ENCODE measurements around the gene RPL7A. TPM values are rescaled to one million over a fixed set of nuclear protein-coding genes. Genes with fewer than 3 reads are reported as not detected.

RPL7A gene
- total and polyA plus RNA-seq, 5 donors from 2014 or later: 747 to 1,813 (median 1,059) TPM

- DNase-seq (no peak), ATAC-seq (ENCODE audit: low read depth in 2 of 2) (no peak)
- no peak overlapping the region for H3K27ac Mint-ChIP-seq
- Histone ChIP-seq H3K27me3 (ENCODE audit: control insufficient read depth, insufficient read depth, low read length) (no peaks in the 10 kb centered on the region), H3K4me3 (ENCODE audit: low read depth, low read length) (no peak overlapping the region), H3K4me1 (ENCODE audit: control insufficient read depth, insufficient read depth, low read length, poor library complexity, severe bottlenecking) (peaks cover 30% of the 10 kb centered on the region), H3K27ac (ENCODE audit: insufficient read depth, low read length, poor library complexity, severe bottlenecking) (no peak overlapping the region), H3K36me3 (ENCODE audit: control insufficient read depth, insufficient read depth, low read length) (peaks cover 43% of the 10 kb centered on the region), H3K9me3 (ENCODE audit: control insufficient read depth in 2 of 2, low read length in 2 of 2) (no peaks in the 10 kb centered on the region)
- H3K4me3 Mint-ChIP-seq: peak overlapping the region in 2 of 4 donors; percentile 58 to 95
- H3K27me3 Mint-ChIP-seq: peaks cover 4% of the 10 kb centered on the region
- no peaks in the 10 kb centered on the region for H3K9me3 Mint-ChIP-seq
- peaks cover 32% of the 10 kb centered on the region for H3K36me3 Mint-ChIP-seq
- peaks cover 0 to 40% (median 23%) of the 10 kb centered on the region in 4 donors for H3K4me1 Mint-ChIP-seq
These were observed 3.5 kb downstream of the RPL7A start for GRCh38 chr9:133351526-133351907.

GRCh38 chr9:133351908-133352634 lies 4.1 kb downstream of the RPL7A start:
- Mint-ChIP-seq H3K4me1 (peaks cover 0 to 35% (median 18%) of the 10 kb centered on the region in 4 donors), H3K27me3 (peaks cover 4% of the 10 kb centered on the region), H3K9me3 (no peaks in the 10 kb centered on the region), H3K36me3 (peaks cover 32% of the 10 kb centered on the region), H3K4me3 (peak overlapping the region in 2 of 4 donors; percentile 47 to 95), H3K27ac (no peak overlapping the region)
- no peak overlapping the region for H3K4me3 ChIP-seq (ENCODE audit: low read depth, low read length)
- peaks cover 43% of the 10 kb centered on the region for H3K36me3 ChIP-seq (ENCODE audit: control insufficient read depth, insufficient read depth, low read length)
- no peaks in the 10 kb centered on the region for H3K27me3 ChIP-seq (ENCODE audit: control insufficient read depth, insufficient read depth, low read length)
- H3K27ac ChIP-seq (ENCODE audit: insufficient read depth, low read length, poor library complexity, severe bottlenecking): no peak overlapping the region
- peaks cover 30% of the 10 kb centered on the region for H3K4me1 ChIP-seq (ENCODE audit: control insufficient read depth, insufficient read depth, low read length, poor library complexity, severe bottlenecking)
- DNase-seq: peak in 1 of 3 donors; percentile 63
- ATAC-seq (ENCODE audit: low read depth in 2 of 2): no peak
- no peaks in the 10 kb centered on the region for H3K9me3 ChIP-seq (ENCODE audit: control insufficient read depth in 2 of 2, low read length in 2 of 2)

GRCh38 chr9:133352635-133353340 lies 4.8 kb downstream of the RPL7A start:
- peaks cover 4% of the 10 kb centered on the region for H3K27me3 Mint-ChIP-seq
- Histone ChIP-seq H3K4me3 (ENCODE audit: low read depth, low read length) (no peak overlapping the region), H3K27me3 (ENCODE audit: control insufficient read depth, insufficient read depth, low read length) (no peaks in the 10 kb centered on the region), H3K27ac (ENCODE audit: insufficient read depth, low read length, poor library complexity, severe bottlenecking) (no peak overlapping the region), H3K9me3 (ENCODE audit: control insufficient read depth in 2 of 2, low read length in 2 of 2) (no peaks in the 10 kb centered on the region), H3K4me1 (ENCODE audit: control insufficient read depth, insufficient read depth, low read length, poor library complexity, severe bottlenecking) (peaks cover 36% of the 10 kb centered on the region), H3K36me3 (ENCODE audit: control insufficient read depth, insufficient read depth, low read length) (peaks cover 43% of the 10 kb centered on the region)
- peak overlapping the region in 2 of 4 donors; percentile 27 to 95 for H3K4me3 Mint-ChIP-seq
- H3K36me3 Mint-ChIP-seq: peaks cover 32% of the 10 kb centered on the region
- no peaks in the 10 kb centered on the region for H3K9me3 Mint-ChIP-seq
- no peak for DNase-seq
- peak overlapping the region in 2 of 3 donors; percentile 72 to 82 for H3K27ac Mint-ChIP-seq
- H3K4me1 Mint-ChIP-seq: peaks cover 0 to 38% (median 19%) of the 10 kb centered on the region in 4 donors
- ATAC-seq (ENCODE audit: low read depth in 2 of 2): no peak

- peaks cover 0 to 39% (median 21%) of the 10 kb centered on the region in 4 donors for H3K4me1 Mint-ChIP-seq
- peaks cover 4% of the 10 kb centered on the region for H3K27me3 Mint-ChIP-seq
- H3K27ac Mint-ChIP-seq: peak overlapping the region in 1 of 3 donors; percentile 72
- H3K36me3 ChIP-seq (ENCODE audit: control insufficient read depth, insufficient read depth, low read length): peaks cover 43% of the 10 kb centered on the region
- ATAC-seq (ENCODE audit: low read depth in 2 of 2) (no peak), DNase-seq (no peak)
- H3K27me3 ChIP-seq (ENCODE audit: control insufficient read depth, insufficient read depth, low read length): no peaks in the 10 kb centered on the region
- H3K4me3 ChIP-seq (ENCODE audit: low read depth, low read length): no peak overlapping the region
- peaks cover 42% of the 10 kb centered on the region for H3K4me1 ChIP-seq (ENCODE audit: control insufficient read depth, insufficient read depth, low read length, poor library complexity, severe bottlenecking)
- H3K9me3 Mint-ChIP-seq: no peaks in the 10 kb centered on the region
- peak overlapping the region in 1 of 4 donors; percentile 95 for H3K4me3 Mint-ChIP-seq
- H3K36me3 Mint-ChIP-seq: peaks cover 32% of the 10 kb centered on the region
- no peak overlapping the region for H3K27ac ChIP-seq (ENCODE audit: insufficient read depth, low read length, poor library complexity, severe bottlenecking)
- H3K9me3 ChIP-seq (ENCODE audit: control insufficient read depth in 2 of 2, low read length in 2 of 2): no peaks in the 10 kb centered on the region
These were observed 5.5 kb downstream of the RPL7A start for GRCh38 chr9:133353548-133353947.

- no peaks in the 10 kb centered on the region for H3K9me3 ChIP-seq (ENCODE audit: control insufficient read depth in 2 of 2, low read length in 2 of 2)
- no peak for DNase-seq
- H3K4me3 Mint-ChIP-seq: peak overlapping the region; percentile 81 to 95 (median 89)
- peaks cover 24% of the 10 kb centered on the region for H3K36me3 Mint-ChIP-seq
- H3K4me1 ChIP-seq (ENCODE audit: control insufficient read depth, insufficient read depth, low read length, poor library complexity, severe bottlenecking): peaks cover 34% of the 10 kb centered on the region
- no peaks in the 10 kb centered on the region for H3K9me3 Mint-ChIP-seq
- no peak overlapping the region for H3K27ac ChIP-seq (ENCODE audit: insufficient read depth, low read length, poor library complexity, severe bottlenecking)
- no peak overlapping the region for H3K4me3 ChIP-seq (ENCODE audit: low read depth, low read length)
- peaks cover 0 to 34% (median 15%) of the 10 kb centered on the region in 4 donors for H3K4me1 Mint-ChIP-seq
- H3K27me3 Mint-ChIP-seq: peaks cover 4% of the 10 kb centered on the region
- no peak overlapping the region for H3K27ac Mint-ChIP-seq
- H3K36me3 ChIP-seq (ENCODE audit: control insufficient read depth, insufficient read depth, low read length): peaks cover 37% of the 10 kb centered on the region
- ATAC-seq (ENCODE audit: low read depth in 2 of 2): no peak
- H3K27me3 ChIP-seq (ENCODE audit: control insufficient read depth, insufficient read depth, low read length): no peaks in the 10 kb centered on the region
These were observed 6.7 kb downstream of the RPL7A start for GRCh38 chr9:133354766-133355165.

- Histone ChIP-seq H3K4me3 (ENCODE audit: low read depth, low read length) (peak overlapping the region; percentile 82), H3K27ac (ENCODE audit: insufficient read depth, low read length, poor library complexity, severe bottlenecking) (peak overlapping the region; percentile 84), H3K9me3 (ENCODE audit: control insufficient read depth in 2 of 2, low read length in 2 of 2) (no peaks in the 10 kb centered on the region), H3K4me1 (ENCODE audit: control insufficient read depth, insufficient read depth, low read length, poor library complexity, severe bottlenecking) (peaks cover 32% of the 10 kb centered on the region), H3K36me3 (ENCODE audit: control insufficient read depth, insufficient read depth, low read length) (peaks cover 38% of the 10 kb centered on the region), H3K27me3 (ENCODE audit: control insufficient read depth, insufficient read depth, low read length) (no peaks in the 10 kb centered on the region)
- H3K4me1 Mint-ChIP-seq: peaks cover 0 to 30% (median 13%) of the 10 kb centered on the region in 4 donors
- H3K27me3 Mint-ChIP-seq: peaks cover 4% of the 10 kb centered on the region
- H3K9me3 Mint-ChIP-seq: no peaks in the 10 kb centered on the region
- H3K27ac Mint-ChIP-seq: peak overlapping the region; percentile 83 to 91 (median 87)
- peak; percentile 43 to 47 for ATAC-seq (ENCODE audit: low read depth in 2 of 2)
- peaks cover 16% of the 10 kb centered on the region for H3K36me3 Mint-ChIP-seq
- DNase-seq: peak in 1 of 3 donors; percentile 23
- H3K4me3 Mint-ChIP-seq: peak overlapping the region; percentile 88 to 95 (median 90)
These were observed 7.9 kb downstream of the RPL7A start for GRCh38 chr9:133355881-133356357.

- Histone ChIP-seq H3K9me3 (ENCODE audit: control insufficient read depth in 2 of 2, low read length in 2 of 2) (no peaks in the 10 kb centered on the region), H3K4me1 (ENCODE audit: control insufficient read depth, insufficient read depth, low read length, poor library complexity, severe bottlenecking) (peaks cover 32% of the 10 kb centered on the region), H3K27me3 (ENCODE audit: control insufficient read depth, insufficient read depth, low read length) (no peaks in the 10 kb centered on the region), H3K36me3 (ENCODE audit: control insufficient read depth, insufficient read depth, low read length) (peaks cover 41% of the 10 kb centered on the region), H3K4me3 (ENCODE audit: low read depth, low read length) (peak within 1 kb of the TSS; percentile 82), H3K27ac (ENCODE audit: insufficient read depth, low read length, poor library complexity, severe bottlenecking) (peak within 1 kb of the TSS; percentile 84)
- Mint-ChIP-seq H3K4me1 (peaks cover 0 to 30% (median 13%) of the 10 kb centered on the region in 4 donors), H3K27me3 (peaks cover 4% of the 10 kb centered on the region), H3K4me3 (peak within 1 kb of the TSS; percentile 88 to 95 (median 90)), H3K9me3 (no peaks in the 10 kb centered on the region), H3K36me3 (peaks cover 18% of the 10 kb centered on the region), H3K27ac (peak within 1 kb of the TSS; percentile 83 to 91 (median 87))
- DNase-seq: peak; percentile 86 to 92 (median 87)
- ATAC-seq (ENCODE audit: low read depth in 2 of 2): peak; percentile 93 to 95
These were observed 8.5 kb downstream of the RPL7A start, which contains the start of the genes SURF1 and SURF2 for GRCh38 chr9:133356391-133357091. TSS of gene SURF1 (minus strand) at chr9:133356487. CDS start at chr9:133356453, 34 bp downstream. TSS of gene SURF2 (plus strand) at chr9:133356550. CDS start at chr9:133356593, 43 bp downstream.
